GM13977 (cell line): ENCODE data around the gene SPNS2.

ENCODE experiments used
- DNase-seq: peaks from one replicate; pipeline ENCODE4 v3.0.0; 2012; ENCODE audit warnings: low spot score
- in situ Hi-C: fragments of 300-500 bp; cut with MboI; formaldehyde crosslinking; loops from one replicate; pipeline ENCODE4 v1.12.0; 2022; ENCODE audit warnings: low sequenced_read_pairs, low pct_unique_long_range_greater_than_20kb, mixed read lengths, inconsistent platforms; ENCODE audit not compliant: unreplicated experiment
- TF ChIP-seq, protein P1 (sequence below): IDR thresholded peaks from 2 replicates; pipeline ENCODE4 v1.5.1; 2012; ENCODE audit warnings: mild to moderate bottlenecking, control low read depth; ENCODE audit not compliant: insufficient read depth; ENCODE audit errors: extremely low read depth, missing control alignments

The SPNS2 gene

DNA sequence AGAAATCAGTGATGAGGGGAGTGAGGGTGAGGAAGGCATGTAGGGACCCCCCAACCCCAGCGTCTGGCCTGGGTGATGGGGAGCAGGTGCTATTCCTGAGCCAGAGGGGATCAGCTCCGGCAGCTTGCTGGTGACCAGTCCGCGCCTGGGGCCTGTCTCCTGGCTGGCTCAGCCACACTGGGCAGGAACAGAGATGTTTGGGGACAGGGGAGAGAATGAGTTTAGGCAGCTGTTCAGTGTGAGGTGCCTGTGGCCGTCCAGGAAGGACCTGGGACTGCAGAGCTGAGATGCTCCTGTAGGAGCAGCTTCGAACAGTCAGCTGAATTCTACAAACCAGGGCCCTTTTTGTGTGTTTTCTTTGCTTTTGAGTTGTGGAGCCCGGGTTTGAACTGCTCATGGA lies 23.2 kb upstream of the SPNS2 start:
- in situ Hi-C loops: no loop called here
- no peak for DNase-seq
- TF ChIP-seq, protein P1, sequence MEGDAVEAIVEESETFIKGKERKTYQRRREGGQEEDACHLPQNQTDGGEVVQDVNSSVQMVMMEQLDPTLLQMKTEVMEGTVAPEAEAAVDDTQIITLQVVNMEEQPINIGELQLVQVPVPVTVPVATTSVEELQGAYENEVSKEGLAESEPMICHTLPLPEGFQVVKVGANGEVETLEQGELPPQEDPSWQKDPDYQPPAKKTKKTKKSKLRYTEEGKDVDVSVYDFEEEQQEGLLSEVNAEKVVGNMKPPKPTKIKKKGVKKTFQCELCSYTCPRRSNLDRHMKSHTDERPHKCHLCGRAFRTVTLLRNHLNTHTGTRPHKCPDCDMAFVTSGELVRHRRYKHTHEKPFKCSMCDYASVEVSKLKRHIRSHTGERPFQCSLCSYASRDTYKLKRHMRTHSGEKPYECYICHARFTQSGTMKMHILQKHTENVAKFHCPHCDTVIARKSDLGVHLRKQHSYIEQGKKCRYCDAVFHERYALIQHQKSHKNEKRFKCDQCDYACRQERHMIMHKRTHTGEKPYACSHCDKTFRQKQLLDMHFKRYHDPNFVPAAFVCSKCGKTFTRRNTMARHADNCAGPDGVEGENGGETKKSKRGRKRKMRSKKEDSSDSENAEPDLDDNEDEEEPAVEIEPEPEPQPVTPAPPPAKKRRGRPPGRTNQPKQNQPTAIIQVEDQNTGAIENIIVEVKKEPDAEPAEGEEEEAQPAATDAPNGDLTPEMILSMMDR: no peak

DNA sequence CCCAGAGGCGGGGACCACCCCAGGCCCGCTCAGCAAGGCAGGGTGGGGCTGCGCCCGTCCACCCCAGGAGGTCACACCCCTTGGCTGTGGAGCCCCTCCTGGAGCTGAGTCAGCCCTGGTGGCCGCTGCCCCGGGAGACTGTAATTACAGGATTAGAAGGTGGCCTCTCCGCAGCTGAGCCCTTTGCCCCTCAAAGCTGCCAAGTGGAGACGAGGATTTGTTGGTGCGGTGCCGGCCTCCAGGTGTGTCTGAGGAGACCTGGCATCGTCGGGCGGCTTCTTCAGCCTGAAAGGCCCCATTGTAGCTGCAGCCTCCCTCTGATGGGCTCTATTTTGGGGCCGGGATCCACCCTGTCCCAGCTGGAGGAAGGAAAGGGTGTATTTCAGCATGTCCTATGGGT lies 22.7 kb upstream of the SPNS2 start:
- in situ Hi-C loops: no loop called here

DNA sequence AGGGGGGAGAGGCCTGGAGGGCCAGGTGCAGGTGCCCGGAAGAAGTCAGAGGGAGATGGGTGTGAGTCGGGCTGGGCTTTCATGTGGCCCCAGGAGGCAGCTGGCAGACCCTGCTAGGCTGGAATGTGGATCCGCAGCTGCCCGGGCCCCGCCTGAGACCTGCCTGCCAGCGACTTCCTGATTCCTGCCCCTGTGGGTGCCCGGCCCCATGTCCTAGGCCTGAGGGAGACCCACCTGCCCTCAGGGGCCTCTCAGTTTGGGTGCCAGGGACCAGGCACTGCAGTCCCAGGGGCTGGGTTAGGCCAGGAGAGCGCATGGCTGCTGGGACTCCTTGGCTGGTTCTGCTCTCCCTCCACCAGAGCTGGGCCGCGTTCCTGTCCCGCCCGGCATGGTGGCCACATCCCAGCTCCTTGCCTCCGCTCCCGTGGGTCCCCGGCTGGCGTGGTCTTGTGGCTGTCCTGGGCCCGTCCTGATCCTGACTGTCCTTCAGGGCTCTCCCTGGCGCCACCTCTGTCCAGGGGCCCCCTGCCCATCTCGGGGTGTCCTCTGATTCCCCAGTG lies 22.1 kb upstream of the SPNS2 start:
- TF ChIP-seq, protein P1: no peak
- DNase-seq: no peak

More for the DNA sequence above, 22.7 kb upstream of the SPNS2 start:
- TF ChIP-seq, protein P1: no peak
- DNase-seq: no peak

DNA sequence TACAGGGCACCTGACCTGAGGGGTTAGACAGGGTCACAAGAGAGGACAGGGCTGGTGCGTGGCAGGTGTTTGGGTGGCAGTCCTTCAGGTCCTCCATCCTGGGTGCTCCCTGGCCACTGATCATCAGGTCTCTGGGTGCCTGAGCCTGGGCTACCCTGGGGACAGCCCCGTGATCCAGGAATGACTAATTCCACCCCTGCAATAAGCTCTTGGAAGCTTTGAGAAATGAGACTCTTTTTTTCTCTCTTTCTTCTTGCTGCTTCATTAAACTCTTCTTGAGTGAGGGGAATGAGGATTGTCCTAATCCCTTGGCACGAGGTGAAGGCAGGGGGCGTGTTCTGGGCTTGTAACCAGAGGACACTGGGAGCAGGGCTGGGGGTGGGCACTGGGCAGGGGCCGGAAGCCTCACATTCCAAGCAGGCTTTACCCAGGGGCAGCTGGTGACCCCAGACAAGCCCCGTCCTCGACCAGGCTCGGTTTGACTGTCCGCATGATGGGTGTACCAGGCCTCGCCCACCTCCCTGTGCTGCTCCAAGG lies 21.4 kb upstream of the SPNS2 start:
- in situ Hi-C loops: no loop called here
- TF ChIP-seq, protein P1: no peak
- no peak for DNase-seq

More for the DNA sequence above, 22.1 kb upstream of the SPNS2 start:
- in situ Hi-C loops: no loop called here

DNA sequence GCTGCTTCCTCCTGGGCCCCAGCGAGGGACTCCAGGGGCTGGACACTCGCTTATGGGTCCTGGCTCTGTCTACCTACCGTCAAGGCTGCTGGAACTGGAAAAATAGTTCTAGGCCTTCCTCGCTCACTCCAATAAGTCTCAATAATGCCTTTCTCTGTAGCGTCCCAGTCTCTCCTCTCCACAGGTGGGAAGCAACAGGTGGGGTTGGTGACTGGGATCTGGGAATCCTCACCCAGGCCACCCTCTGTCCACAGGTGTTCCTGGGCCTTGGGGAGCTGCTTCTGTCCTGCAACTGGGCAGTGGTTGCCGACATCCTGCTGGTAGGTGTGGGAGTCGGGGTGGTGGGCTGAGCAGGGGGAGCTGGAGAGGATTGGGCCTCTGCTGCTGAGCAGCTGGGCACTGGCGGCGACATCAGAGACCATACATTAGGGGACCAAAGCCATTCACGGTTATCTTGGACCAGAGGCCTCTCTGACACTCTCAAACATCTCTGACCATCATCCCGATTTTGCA lies 20.3 kb upstream of the SPNS2 start:
- TF ChIP-seq, protein P1: no peak
- no peak for DNase-seq
- in situ Hi-C loops: no loop called here

DNA sequence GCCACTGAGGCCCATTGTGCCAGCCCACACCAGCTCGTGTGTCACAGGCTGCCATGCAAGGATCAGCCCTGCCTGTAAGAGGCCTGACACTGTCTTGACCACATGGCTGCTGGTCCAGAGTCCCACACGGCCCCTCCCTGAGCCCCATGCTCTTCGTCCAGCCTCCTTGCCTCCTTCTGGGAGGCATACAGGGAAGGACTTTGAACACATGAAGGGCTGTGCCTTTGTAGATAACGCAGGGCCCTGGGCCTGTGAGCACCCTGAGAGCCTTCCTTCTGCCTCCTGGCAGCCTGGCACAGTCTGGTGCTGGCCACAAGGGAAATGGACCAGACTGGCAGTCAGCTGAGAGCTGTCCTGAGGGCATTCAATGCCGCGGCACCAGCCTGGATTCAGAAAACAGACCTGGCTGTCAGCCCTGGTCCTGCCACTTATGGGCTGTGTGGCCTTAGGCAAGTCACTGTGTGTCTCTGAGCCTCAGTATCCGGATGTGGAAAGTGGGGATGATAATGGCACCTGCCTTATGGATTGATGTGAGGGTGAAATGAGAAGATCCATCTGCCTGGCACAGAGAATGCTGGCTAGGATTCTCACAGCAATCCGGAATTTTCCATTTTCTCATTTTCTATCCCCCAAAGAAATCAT lies 19.2 kb upstream of the SPNS2 start:
- in situ Hi-C loops: no loop called here
- TF ChIP-seq, protein P1: no peak

More for the DNA sequence above, 19.2 kb upstream of the SPNS2 start:
- DNase-seq: no peak
